Measurements from ENCODE around the gene UBE2G2.

DNA sequence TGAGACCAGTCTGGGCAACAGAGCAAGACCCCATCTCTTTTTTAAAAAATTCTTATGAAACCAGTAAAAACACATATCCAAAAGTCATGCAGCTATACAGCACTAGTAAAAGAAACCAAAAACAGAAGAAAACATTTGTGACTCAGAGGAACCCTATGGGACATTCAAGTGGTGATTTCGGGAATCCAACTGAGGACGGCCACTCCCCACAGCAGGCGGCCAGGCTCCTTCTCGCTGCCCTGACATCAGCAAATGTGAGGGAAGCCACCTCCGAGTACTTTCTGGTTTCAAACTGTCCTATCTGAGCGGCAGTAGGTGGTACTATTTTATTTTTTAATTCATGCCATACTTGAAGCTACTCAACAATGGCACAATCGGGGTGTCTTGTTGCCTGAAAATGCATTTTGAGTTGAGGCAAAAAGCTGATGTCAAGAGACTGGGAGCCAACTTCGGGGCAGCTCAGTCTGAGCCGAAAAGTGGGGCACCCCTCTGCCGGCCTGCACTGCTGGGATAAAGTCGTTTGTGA, 12.9 kb upstream of the UBE2G2 start:
- TF ChIP-seq POLR2AphosphoS5 (IDR thresholded peaks at IDR 0.05) (no peak), POLR2A (IDR thresholded peaks at IDR 0.05) (no peak)
